Embryonic facial prominence (tissue), 1 donor: ENCODE measurements around the gene CD38.
"Not testable (repeated sequence)": the region's sequence is repeated elsewhere in the genome, so short reads cannot be mapped to it uniquely, and the experiment has no call there.

Experiments used
- DNase-seq: peaks from one replicate; pipeline ENCODE4 v3.0.0-alpha.2; 2016; ENCODE audit errors: extremely low spot score

CD38 gene

DNA sequence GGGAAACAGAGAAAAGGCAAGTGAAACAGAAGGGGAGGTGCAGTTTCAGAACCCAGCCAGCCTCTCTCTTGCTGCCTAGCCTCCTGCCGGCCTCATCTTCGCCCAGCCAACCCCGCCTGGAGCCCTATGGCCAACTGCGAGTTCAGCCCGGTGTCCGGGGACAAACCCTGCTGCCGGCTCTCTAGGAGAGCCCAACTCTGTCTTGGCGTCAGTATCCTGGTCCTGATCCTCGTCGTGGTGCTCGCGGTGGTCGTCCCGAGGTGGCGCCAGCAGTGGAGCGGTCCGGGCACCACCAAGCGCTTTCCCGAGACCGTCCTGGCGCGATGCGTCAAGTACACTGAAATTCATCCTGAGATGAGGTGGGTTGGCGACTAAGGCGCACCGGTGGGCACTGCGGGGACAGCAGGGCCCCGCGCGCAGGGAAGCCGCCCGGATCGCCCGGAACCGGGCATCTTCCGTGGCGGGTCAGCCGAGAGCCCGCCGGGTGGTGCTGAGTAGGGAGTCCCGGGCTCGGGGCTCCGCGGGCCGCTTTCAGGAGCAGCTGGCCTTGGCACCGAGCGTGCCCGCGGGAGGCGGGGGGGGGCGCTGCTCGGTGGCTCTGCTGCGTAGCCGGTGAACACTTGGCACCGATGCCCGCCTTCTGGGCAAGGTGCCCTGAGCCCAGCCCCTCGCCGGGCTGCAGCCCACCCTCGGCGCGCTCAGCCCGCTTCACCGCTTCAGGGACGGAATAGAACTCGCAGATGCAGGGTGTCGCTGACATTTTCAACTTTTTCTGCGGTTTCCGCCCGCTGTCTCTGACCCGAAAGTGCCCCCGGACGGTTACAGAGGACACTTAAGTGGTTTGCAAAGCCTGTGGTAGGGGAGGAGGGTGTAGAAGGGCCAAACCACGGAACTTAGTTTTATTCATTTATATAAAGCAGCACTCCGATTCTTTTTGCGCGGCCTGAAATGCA, at the start of gene CD38:
Gene CD38, plus strand, starts transcription at position 40 of the 953 bp plus-strand sequence. Its CDS starts 87 bp downstream, at position 127.
- DNase-seq = no peak

DNA sequence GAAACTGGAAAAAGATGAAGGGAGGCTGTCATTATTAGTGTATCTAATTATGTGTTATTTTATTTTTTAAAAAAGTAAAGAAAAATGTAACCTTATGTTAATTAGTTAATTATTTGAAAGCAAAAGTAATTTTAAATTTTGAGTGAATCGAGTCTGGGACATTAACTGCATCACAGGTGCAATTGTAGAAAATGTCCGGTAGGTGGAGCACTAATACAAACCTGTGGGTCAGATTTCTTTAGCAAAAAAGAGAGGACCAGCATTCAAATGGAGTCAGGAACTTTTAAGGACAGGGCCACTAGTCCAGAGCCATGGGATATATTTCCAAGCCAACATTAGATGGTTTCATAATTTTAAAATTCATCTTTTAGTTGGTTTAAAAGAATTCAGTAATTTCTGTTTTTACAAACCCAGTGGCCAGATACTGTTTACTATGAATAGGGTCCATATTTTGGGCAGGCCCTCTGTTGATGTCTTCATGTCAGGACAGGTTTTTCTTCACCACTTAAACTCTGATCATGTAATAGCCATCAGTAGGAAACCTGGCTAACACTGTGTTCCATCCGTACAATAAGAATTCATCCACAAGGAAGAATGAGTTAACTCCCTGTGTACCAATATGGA, 48.1 kb upstream of the CD38 start:
- DNase-seq = no peak

DNA sequence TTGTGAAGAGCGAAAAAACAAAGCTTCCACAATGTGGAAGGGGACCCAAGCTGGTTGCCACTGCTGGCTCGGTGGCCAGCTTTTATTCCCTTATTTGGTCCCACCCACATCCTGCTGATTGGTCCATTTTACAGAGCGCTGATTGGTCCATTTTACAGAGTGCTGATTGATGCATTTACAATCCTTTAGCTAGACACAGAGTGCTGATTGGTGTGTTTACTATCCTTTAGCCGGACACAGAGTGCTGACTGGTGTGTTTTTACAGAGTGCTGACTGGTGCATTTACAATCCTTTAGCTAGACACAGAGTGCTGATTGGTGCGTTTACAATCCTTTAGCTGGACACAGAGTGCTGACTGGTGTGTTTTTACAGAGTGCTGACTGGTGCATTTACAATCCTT, 45.1 kb upstream of the CD38 start:
- DNase-seq = not testable (repeated sequence)

DNA sequence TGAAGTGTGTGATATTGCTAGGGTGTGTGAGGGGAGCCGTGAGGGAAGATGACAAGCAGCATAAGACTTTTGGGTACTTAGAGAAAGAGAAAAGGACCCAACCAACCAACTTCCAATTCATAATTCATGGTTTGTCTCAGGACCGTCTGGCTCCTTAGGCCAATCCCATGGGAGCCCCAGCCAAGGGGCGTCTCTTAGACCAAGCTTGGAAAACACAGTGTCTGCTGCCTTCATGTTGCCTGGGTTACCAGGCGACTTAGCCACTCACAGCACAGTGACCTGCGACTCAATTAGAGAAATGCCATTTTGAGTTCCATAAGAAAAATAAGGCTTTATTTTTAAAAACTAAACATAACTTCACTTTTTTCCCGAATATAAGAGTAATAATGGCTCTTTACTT, 42.6 kb upstream of the CD38 start:
- no peak for DNase-seq

DNA sequence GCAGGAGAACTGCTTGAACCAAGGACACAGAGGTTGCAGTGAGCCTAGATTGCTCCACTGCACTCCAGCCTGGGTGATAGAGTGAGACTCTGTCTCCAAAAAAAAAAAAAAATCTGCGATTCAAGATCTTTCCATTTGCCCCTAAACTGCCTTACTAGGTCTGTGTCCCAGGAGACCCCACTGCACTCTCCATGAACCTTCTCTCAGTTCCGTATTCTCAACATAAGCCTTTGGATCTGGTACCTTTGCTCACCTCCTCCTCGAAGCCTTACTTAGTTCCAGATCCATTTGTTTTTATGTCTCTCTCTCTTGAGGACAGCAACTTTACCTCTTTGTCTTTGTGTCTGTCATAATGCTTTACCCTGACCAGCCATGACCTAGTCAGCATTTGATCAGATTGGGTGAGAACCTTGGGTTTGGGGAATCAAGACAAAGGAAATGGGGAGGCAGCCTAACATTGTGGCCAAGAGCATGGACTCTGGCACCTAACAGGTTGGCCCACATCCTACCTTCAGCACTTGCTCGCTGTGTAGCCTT, 41.5 kb upstream of the CD38 start:
- DNase-seq = no peak

DNA sequence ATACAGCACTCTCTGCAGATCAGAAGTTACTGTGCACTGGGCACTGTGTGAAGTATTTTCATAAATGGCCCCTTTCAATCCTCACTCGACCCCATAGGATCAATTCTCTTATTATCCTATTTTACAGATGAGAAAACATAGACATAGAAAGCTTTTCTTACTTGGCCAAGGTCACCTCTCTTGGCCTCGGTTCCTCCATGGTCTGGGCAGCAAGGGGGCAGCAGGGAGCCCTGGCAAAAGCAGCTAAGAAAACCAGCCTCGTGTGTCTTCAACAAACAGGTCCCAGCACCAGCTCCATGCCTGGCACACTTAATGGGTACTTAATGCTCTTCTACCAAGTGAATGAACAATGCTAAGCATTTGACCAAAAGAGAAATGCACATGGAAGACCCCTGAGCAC, 40.9 kb upstream of the CD38 start:
- DNase-seq = no peak

DNA sequence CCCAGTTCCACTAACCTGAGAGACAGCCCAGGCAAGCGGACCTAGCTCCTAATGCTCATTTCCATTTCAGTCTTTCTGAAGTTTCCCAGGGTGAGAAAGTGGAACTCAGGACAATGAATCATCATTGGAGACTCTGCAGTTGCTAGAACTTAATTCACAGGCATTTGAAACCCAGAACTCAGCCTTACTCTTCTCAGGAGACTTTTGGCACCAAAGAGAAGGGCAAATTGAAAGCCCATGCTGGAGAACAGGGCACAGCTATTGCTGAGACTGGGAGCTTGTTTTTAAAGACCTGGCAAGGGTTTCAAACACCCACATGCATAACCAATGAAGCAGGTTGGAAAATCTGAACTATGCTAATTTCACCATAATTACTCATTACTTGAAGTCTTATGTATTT, 39.3 kb upstream of the CD38 start:
- DNase-seq = no peak

DNA sequence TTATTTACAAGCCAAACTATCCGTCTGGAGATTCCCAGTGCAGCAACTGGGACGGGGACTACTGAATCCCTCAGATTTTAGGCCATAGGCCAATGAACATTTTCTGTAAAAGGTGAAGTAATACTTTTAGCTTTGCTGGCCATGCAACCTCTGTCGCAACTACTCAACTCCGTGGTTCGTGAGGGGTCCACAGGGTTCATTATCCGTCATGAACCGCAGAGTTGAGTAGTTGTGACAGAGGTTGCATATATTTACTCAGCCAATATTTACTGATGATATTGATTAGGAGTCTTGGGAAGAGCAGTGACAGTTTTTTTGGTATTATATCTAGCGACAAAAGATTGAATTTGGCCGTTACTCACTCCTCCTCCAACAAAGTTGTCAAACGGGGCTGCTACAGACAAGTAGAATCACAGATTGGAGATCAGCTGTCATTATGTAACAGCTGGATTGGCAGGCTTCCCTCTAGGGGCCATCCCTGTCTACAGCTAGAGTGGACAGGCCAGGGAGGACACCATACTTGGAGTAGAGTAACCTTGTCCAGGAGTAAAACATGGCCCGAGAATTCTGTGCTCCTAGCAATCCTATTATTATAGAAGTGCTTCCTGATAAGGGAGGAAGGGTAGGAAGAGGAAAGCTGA, 37.2 kb upstream of the CD38 start:
- DNase-seq = no peak

DNA sequence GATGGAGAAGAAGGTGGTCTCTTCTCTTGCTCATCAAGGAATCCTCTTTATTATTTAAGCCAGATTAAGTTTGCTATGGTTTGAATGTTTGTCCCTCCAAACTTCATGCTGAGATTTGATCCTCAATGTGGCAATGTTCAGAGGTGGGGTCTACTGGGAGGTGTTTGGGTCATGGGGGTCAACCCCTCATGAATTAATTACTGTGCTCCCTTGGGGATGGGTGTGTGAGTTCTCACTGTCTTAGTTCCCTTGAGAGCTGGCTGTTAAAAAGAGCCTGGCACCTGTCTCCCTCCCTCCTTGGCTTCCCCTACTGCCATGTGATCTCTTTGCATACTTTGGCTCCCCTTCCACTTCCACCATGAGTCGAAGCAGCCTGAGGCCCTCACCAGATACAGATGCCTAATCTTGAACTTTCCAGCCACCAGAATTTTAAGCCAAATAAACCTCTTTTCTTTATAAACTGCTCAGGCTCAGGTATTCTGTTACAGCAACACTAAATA, 36.0 kb upstream of the CD38 start:
- DNase-seq = no peak

DNA sequence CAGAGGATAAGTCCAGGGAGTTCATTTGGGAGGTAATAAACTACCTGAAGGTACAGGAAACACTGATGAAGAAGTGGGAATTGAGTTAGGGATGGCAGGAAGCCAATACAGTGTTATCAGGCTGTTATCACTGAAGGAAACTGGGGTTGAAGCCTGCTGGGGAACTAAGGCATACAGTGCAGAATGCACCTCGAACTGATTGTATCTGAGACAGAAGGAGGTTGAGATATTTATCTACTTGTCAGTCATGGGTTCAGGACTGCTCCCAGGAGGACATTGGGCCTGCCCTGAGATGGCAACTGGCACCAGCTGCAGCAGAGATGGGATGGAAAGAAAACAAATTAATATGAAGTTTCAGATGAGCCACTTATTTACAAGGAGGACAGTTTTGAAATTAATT, 35.5 kb upstream of the CD38 start:
- no peak for DNase-seq

DNA sequence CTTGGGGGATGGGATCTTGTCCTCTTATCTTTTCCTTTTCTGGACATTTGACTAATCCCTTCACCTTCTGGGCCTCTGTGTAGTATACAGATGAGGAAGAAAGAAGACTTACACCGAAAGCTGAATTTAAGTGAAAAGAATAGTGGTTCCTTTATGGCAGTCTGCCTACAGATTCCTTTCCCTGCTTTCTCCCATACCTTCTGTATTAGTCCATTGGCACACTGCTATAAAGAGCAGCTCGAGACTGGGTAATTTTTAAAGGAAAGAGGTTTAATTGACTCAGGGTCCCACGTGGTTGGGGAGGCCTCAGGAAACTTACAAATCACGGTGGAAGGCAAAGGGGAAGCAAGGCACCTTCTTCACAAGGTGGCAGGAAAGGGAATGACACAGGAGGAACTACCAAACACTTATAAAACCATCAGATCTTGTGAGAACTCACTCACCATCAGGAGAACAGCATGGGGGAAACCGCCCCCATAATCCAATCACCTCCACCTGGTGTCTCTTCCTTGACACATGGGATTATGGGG, 34.0 kb upstream of the CD38 start:
- DNase-seq = no peak

DNA sequence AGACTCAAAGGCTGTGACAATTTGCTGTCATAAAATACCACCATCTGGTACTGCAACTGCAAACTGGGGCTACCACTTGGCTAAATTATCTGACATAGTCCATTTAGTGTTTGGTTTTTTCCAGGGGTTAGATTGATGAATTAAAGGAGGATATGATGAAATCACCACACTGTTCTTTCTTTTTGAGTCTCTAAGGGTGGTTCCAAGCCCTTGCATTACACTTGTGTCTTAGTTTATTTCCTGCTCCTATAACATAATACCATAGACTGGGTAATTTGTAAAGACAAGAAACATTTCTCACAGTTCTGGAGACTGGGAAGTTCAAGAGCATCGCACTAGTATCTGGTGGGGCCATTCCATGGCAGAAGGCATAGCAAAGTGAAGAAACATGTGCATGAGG, 32.0 kb upstream of the CD38 start:
- no peak for DNase-seq

DNA sequence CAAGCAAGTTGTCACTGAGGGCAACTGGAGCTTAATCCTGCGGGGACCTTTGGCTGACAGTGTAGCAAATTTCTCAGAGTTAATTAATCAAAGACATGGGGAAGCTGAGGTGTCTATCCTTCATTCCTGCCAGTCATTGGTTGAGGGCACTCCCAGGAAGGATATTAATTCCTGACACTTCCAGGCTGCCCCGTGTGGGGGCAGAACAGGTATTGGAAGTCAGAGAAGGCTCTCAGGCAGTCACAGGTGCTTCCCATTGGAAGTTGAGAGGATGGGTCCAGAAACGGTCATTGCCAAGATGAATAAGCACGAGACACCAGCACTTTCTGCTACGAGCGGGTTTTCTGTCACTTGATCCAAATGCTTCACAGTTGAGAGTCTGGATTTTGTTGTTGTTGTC, 29.1 kb upstream of the CD38 start:
- DNase-seq = no peak

DNA sequence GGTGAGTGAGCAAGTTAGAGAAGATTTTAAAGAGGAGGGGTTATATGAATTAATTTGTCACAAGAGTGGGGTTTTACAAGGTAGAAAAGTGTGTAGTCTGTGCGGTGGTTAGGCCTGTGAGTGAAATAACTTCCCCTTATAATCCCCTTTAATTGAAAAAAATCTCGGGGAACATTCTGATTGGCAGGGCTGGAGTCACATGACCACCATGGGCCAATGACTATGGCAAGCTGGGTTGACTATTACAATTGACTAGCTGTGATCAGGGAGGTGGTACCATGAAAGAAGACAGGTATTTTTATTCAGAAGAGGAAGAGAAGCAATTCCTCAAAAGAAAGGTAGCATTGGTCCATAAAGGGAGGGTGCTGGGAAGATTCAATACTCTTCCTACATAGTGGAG, 27.0 kb upstream of the CD38 start:
- no peak for DNase-seq

DNA sequence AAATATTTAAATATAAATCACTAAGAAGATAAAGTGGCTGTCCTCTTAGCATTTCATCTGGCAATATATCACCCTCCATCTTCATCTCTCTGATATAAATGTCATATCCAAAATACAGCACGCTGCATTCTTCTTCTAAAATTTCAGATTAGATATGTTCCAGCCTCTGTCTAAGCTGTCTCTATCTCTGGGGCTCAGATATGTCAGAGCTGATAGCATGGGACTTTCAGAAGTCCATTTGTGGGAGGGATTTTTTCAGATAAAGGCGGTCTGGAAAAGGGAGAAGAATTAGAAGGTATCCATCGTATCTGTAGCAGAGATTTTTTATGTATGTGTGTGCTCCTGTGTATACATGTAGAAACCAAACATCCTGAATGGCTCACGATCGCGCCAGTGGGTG, 25.0 kb upstream of the CD38 start:
- no peak for DNase-seq

DNA sequence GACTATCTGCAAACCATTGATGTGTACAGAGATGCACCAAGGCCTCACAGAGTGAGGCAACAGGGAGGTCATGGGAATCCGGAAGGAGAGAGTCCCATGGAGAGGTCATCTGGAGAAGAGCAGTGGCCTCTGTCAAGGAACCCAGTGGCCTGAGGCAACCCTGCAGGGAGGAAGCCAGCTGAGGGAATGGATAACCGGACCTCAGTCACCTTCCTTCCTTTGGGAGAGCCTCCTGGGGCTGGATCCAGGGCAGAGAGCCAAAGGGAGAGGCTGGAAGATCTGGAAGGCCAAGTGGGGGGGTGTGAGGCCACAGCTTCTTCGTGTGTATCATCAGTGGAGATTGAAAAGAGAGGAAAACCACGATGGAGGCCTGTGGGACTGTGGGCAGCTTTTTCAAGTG, 24.3 kb upstream of the CD38 start:
- DNase-seq = no peak

DNA sequence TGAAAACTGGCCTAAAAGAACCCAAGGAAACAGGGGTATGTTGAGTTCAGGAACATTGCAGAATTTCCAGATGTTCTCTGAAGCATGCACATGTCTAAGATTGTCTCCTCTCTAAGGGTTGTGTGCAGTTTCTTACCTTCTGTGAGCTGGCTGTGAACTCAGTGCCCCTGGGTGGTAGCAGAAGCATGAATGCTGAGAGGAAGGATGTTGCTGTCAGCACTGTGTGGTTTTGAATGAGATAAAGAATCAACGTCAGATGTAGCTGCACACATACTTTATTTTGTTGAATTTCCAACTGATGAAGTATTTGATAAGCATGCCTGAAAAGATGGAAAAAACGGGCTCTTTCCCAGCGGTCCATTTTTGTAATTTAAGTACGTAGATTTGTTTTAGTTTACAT, 23.8 kb upstream of the CD38 start:
- no peak for DNase-seq

DNA sequence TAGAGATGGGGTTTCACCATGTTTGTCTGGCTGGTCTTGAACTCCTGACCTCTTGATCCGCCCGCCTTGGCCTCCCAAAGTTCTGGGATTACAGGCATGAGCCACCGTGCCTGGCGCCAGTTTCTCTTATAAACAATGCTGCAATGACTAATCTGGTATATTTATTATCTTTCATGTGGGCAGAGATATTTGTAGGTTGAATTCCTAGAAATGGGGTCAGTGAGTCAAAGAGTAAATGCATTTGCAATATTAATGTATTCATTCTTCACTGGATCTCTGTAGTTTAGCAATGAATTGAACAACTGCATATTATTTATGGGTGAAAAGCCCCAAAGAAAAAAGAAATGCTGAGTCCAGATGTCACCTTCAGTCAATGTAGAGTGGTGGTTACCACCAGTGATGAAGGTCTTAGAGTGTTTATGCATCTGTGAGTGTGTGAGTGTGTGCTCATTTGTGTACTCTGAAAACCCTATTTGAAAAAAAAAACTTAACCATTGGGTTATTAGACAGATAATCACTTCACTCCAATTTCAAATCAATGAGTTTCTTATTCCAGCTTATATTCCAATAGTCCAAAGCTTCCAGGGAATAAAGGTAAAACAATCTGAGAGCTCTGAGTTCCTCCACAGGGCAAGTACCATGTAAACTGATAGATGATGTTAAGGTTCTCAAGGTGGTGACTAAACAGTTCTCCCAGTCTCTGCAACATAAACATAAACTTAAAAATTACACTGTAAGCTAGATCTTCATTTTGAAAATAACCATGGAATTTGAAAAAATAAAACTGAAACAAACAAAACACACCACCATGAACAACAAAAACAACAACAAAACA, 22.6 kb upstream of the CD38 start:
- no peak for DNase-seq

DNA sequence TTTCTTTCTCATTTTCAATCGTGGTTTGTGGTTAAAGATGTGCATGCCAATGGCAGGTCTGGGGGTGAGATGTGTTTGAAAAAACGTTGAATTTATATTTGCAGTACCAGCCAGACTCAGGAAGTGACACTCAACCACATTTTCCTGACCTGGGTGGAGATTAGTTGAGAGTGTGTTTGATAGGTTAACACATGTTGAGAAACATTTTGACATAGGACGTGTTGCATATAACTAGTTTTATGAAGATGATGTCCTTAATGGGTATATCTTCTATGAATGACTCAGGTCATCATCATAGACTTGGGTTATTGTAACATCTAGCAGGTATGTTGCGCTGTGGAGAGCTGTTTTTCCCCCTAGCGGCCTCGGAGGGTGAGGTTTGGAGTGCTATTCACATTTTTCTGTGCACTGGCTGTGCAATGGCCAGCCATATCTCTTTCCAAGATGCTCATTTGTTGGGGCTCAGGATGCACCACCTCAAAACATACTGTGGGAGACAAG, 21.7 kb upstream of the CD38 start:
- DNase-seq = no peak

DNA sequence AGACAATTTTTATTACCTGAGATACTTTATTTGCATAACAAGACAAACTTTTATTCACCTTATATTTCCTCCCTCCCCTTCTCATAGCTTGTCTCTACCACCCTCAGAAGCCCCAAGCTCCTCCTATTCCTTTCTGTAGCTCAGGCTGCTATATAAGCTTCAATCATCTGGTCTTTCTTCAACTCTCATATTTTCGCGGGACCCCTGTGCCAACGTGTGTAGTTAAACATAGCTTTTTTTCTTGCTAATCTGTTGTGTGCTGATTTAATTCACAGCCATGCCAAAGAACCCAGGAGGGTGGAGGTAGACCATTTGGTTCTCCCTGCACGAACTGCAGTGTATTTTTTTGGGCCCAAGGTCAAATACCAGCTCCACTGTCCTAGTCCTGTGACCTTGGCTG, 21.1 kb upstream of the CD38 start:
- no peak for DNase-seq

DNA sequence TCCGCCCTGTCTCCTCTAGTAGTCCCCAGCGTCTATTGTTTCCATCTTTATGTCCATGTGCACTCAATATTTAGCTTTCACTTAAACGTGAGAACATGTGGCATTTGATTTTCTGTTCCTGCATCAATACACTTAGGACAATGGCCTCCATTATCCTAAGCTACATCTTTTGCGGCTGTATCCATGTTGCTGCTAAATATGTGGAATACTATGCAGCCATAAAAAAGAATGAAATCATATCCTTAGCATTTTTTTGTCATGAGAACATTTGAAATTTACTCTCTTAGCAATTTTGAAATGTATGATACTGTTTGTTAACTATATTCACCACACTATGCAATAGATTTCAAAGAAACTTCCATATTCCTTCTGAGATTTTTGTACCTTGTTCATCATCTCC, 19.8 kb upstream of the CD38 start:
- DNase-seq = no peak
